ENCODE data around the gene CACNA2D3.

- no peak for TF ChIP-seq EZH2 (IDR thresholded peaks at IDR 0.05; ENCODE audit: low read length, unreplicated experiment)
- TF ChIP-seq CTCF (conservative IDR thresholded peaks at IDR 0.05; ENCODE audit: low read depth, low read length): no peak
- no peak for TF ChIP-seq EZH2phosphoT487 (IDR thresholded peaks at IDR 0.05; ENCODE audit: borderline replicate concordance, low read length)
Measured at GRCh38 chr3:54159917-54160316, 37.6 kb downstream of the CACNA2D3 start.
